H9 (cell line): ENCODE results near the gene TNPO2. TPM values are rescaled to one million over a fixed set of nuclear protein-coding genes. Genes with fewer than 3 reads are reported as not detected.

Experiments
- DNase-seq: peaks from one replicate; pipeline ENCODE4 v3.0.0-alpha.2; 2017
- H2AFZ ChIP-seq: one replicate; pipeline ENCODE4 v1.6.1; 2013; ENCODE audit warnings: mild to moderate bottlenecking, low read length, control low read depth, moderate library complexity
- H2AK5ac ChIP-seq: 2 replicates; pipeline ENCODE4 v1.6.1; 2013; ENCODE audit warnings: low read length, control low read depth, mixed read lengths; ENCODE audit not compliant: insufficient read length
- H2BK120ac ChIP-seq: one replicate; pipeline ENCODE4 v1.6.1; 2013; ENCODE audit warnings: low read depth, mild to moderate bottlenecking, low read length, control low read depth, inconsistent platforms; ENCODE audit not compliant: poor library complexity, severe bottlenecking
- H2BK12ac ChIP-seq: 2 replicates; pipeline ENCODE4 v1.6.1; 2013; ENCODE audit warnings: low read length, control low read depth, mixed read lengths, low read depth; ENCODE audit not compliant: insufficient read length
- H2BK15ac ChIP-seq: 2 replicates; pipeline ENCODE4 v1.6.1; 2013; ENCODE audit warnings: low read depth, low read length, control low read depth
- H2BK20ac ChIP-seq: one replicate; pipeline ENCODE4 v1.6.1; 2013; ENCODE audit warnings: low read depth, mild to moderate bottlenecking, low read length, control low read depth, inconsistent platforms; ENCODE audit not compliant: poor library complexity, severe bottlenecking
- H2BK5ac ChIP-seq: 2 replicates; pipeline ENCODE4 v1.6.1; 2013; ENCODE audit warnings: low read length, control low read depth, mixed read lengths; ENCODE audit not compliant: insufficient read length
- H3K14ac ChIP-seq: 2 replicates; pipeline ENCODE4 v1.6.1; 2013; ENCODE audit warnings: low read length, control low read depth; ENCODE audit not compliant: insufficient read depth
- H3K18ac ChIP-seq: 2 replicates; pipeline ENCODE4 v1.6.1; 2013; ENCODE audit warnings: low read depth, mild to moderate bottlenecking, mixed read lengths, low read length, control low read depth; ENCODE audit not compliant: insufficient read length
- H3K23ac ChIP-seq: 2 replicates; pipeline ENCODE4 v1.6.1; 2013; ENCODE audit warnings: low read length, control low read depth, mixed read lengths, low read depth; ENCODE audit not compliant: insufficient read length
- H3K23me2 ChIP-seq: 2 replicates; pipeline ENCODE4 v1.6.1; 2013; ENCODE audit warnings: low read depth, mild to moderate bottlenecking, mixed read lengths, low read length, control low read depth; ENCODE audit not compliant: insufficient read length, poor library complexity, severe bottlenecking
- H3K27ac ChIP-seq: 2 replicates; pipeline ENCODE4 v1.5.1; 2013; ENCODE audit warnings: low read length, control low read depth, mixed read lengths, low read depth; ENCODE audit not compliant: insufficient read length
- H3K27me3 ChIP-seq: 2 replicates; pipeline ENCODE4 v1.6.1; 2013; ENCODE audit warnings: low read length, control low read depth, inconsistent platforms; ENCODE audit not compliant: insufficient read depth
- H3K4ac ChIP-seq: 2 replicates; pipeline ENCODE4 v1.6.1; 2013; ENCODE audit warnings: low read depth, mild to moderate bottlenecking, control low read depth, inconsistent platforms, low read length, moderate library complexity
- H3K4me1 ChIP-seq: 2 replicates; pipeline ENCODE4 v1.6.1; 2013; ENCODE audit warnings: low read length, control low read depth, inconsistent platforms; ENCODE audit not compliant: insufficient read depth
- H3K4me2 ChIP-seq: 2 replicates; pipeline ENCODE4 v1.6.1; 2013; ENCODE audit warnings: low read length, control low read depth, mixed read lengths; ENCODE audit not compliant: insufficient read length, insufficient read depth
- H3K56ac ChIP-seq: 2 replicates; pipeline ENCODE4 v1.6.1; 2013; ENCODE audit warnings: low read depth, mild to moderate bottlenecking, mixed read lengths, low read length, control low read depth; ENCODE audit not compliant: insufficient read length
- H3K79me1 ChIP-seq: 2 replicates; pipeline ENCODE4 v1.6.1; 2013; ENCODE audit warnings: low read depth, mild to moderate bottlenecking, moderate library complexity, low read length, control low read depth, inconsistent platforms; ENCODE audit not compliant: insufficient read depth, poor library complexity, severe bottlenecking
- H3K79me2 ChIP-seq: 2 replicates; pipeline ENCODE4 v1.6.1; 2013; ENCODE audit warnings: low read length, control low read depth, inconsistent platforms; ENCODE audit not compliant: insufficient read depth
- H3K9ac ChIP-seq: 2 replicates; pipeline ENCODE4 v1.6.1; 2013; ENCODE audit warnings: low read length, control low read depth, mixed read lengths; ENCODE audit not compliant: insufficient read length; ENCODE audit errors: extremely low read depth
- H3K9me3 ChIP-seq: one replicate; pipeline ENCODE4 v1.6.1; 2013; ENCODE audit warnings: low read depth, low read length, inconsistent platforms; ENCODE audit not compliant: control insufficient read depth
- H3T11ph ChIP-seq: one replicate; pipeline ENCODE4 v1.6.1; 2013; ENCODE audit warnings: mild to moderate bottlenecking, low read length, control low read depth, inconsistent platforms
- H4K20me1 ChIP-seq: one replicate; pipeline ENCODE4 v1.6.1; 2013; ENCODE audit not compliant: control insufficient read depth, insufficient read length, insufficient read depth
- H4K5ac ChIP-seq: 2 replicates; pipeline ENCODE4 v1.6.1; 2013; ENCODE audit warnings: low read depth, mild to moderate bottlenecking, mixed read lengths, low read length, control low read depth; ENCODE audit not compliant: insufficient read length
- H4K8ac ChIP-seq: replicated peaks from 2 replicates; pipeline ENCODE4 v1.6.1; 2013; ENCODE audit warnings: low read length, control low read depth, mixed read lengths, low read depth; ENCODE audit not compliant: insufficient read length
- H4K91ac ChIP-seq: 2 replicates; pipeline ENCODE4 v1.6.1; 2013; ENCODE audit warnings: low read depth, mild to moderate bottlenecking, moderate library complexity, mixed read lengths, low read length, control low read depth; ENCODE audit not compliant: insufficient read length
- H3K27ac Mint-ChIP-seq, 3 experiments: 2 replicates in 2 of 3; 3 replicates in 1 of 3; pipeline ENCODE4 v1.8.0; 2020 to 2021; ENCODE audit warnings: mixed read lengths in 3 of 3, mild to moderate bottlenecking in 1 of 3, moderate library complexity in 1 of 3
- H3K27me3 Mint-ChIP-seq: 2 replicates; pipeline ENCODE4 v1.8.0; 2021; ENCODE audit warnings: low read depth, mild to moderate bottlenecking, moderate library complexity, mixed read lengths
- H3K36me3 Mint-ChIP-seq, 3 experiments: 2 replicates in 2 of 3; 3 replicates in 1 of 3; pipeline ENCODE4 v1.8.0; 2020 to 2021; ENCODE audit warnings: low read depth in 3 of 3, mixed read lengths in 3 of 3; ENCODE audit not compliant: insufficient read depth in 1 of 3
- H3K4me1 Mint-ChIP-seq, 2 experiments: 2 replicates each; pipeline ENCODE4 v1.8.0; 2020; ENCODE audit warnings: mixed read lengths in 2 of 2
- H3K4me3 Mint-ChIP-seq, 2 experiments: 2 replicates in 1 of 2; 3 replicates in 1 of 2; pipeline ENCODE4 v1.8.0; 2020 to 2021; ENCODE audit warnings: mild to moderate bottlenecking in 2 of 2, mixed read lengths in 2 of 2, moderate library complexity in 1 of 2
- H3K9me3 Mint-ChIP-seq, 2 experiments: 2 replicates in 1 of 2; 3 replicates in 1 of 2; pipeline ENCODE4 v1.8.0; 2020; ENCODE audit warnings: mild to moderate bottlenecking in 2 of 2, mixed read lengths in 2 of 2, moderate library complexity in 1 of 2
- WGBS: extraction: QIAGEN DNeasy Blood & Tissue Kit; methylation state at CpG from one replicate; pipeline ENCODE4 v1.1.7; 2013; ENCODE audit warnings: missing lambda C conversion rate, low lambda C conversion rate, mixed read lengths; ENCODE audit not compliant: insufficient read length; ENCODE audit errors: extremely low coverage; 5-methylcytosine and 5-hydroxymethylcytosine counted together
- long read RNA-seq: library from polyadenylated mRNA; unstranded; transcript quantifications from one replicate; pipeline ENCODE4 v2.0.0, GENCODE V29; 2020
- total RNA-seq: library from RNA; stranded (reverse); gene quantifications from 2 replicates; pipeline ENCODE4 v1.2.1, GENCODE V29; 2021
- TF ChIP-seq, protein P1 (sequence below): fragments of 200-600 bp; sonication (generic); conservative IDR thresholded peaks from 3 replicates; pipeline ENCODE4 v1.8.0; 2021; ENCODE audit warnings: antibody characterized with exemption, mild to moderate bottlenecking

TNPO2 gene
- 149 and 159 TPM in 2 replicates for total RNA-seq
- long read RNA-seq, partial matches to known transcripts, result 16 of 38 reads
- long read RNA-seq, other reads (novel, unspliced or antisense), result 21 of 38 reads

- Histone ChIP-seq H2AFZ (no peak within 1 kb of the TSS), H4K20me1 (no peaks in the 10 kb centered on the region)
- no peaks in the 10 kb centered on the region for H3K27me3 Mint-ChIP-seq
Observed at GRCh38 chr19:12723641-12724426, at the start of gene TNPO2. TNPO2 (minus strand) TSS chr19:12723932; CDS start chr19:12720977, 2,955 bp downstream.

More at GRCh38 chr19:12723641-12724426, at the start of gene TNPO2:
- Histone ChIP-seq H3K9ac (peak within 1 kb of the TSS; percentile 97), H3K56ac (peak within 1 kb of the TSS; percentile 31), H3K9me3 (no peaks in the 10 kb centered on the region), H3K18ac (peak within 1 kb of the TSS; percentile 92), H2BK5ac (no peak within 1 kb of the TSS), H3T11ph (no peak within 1 kb of the TSS), H2BK15ac (no peak within 1 kb of the TSS), H3K4me2 (peak within 1 kb of the TSS; percentile 96), H4K5ac (peak within 1 kb of the TSS; percentile 19), H3K4ac (no peak within 1 kb of the TSS; the same call in 1 of the 2 replicates), H2BK20ac (no peak within 1 kb of the TSS), H3K79me1 (peaks cover 7% of the 10 kb centered on the region), H2AK5ac (no peak within 1 kb of the TSS), H4K91ac (no peak within 1 kb of the TSS), H3K79me2 (peaks cover 26% of the 10 kb centered on the region; the same call in 1 of the 2 replicates), H3K27ac (peak within 1 kb of the TSS; percentile 30), H3K23me2 (peaks cover 22% of the 10 kb centered on the region), H3K4me1 (no peaks in the 10 kb centered on the region), H2BK12ac (no peak within 1 kb of the TSS), H4K8ac (no peak within 1 kb of the TSS), H2BK120ac (no peak within 1 kb of the TSS), H3K23ac (no peak within 1 kb of the TSS), H3K14ac (peak within 1 kb of the TSS; percentile 87), H3K27me3 (no peaks in the 10 kb centered on the region)
- DNase-seq, result peak; percentile 87
- Mint-ChIP-seq H3K27ac (peak within 1 kb of the TSS; percentile 93 to 99 (median 97)), H3K36me3 (peaks cover 19 to 37% (median 21%) of the 10 kb centered on the region in 3 experiments; a peak in 6 of 7 replicates), H3K9me3 (no peaks in the 10 kb centered on the region), H3K4me1 (peaks cover 15 to 26% of the 10 kb centered on the region in 2 experiments), H3K4me3 (peak within 1 kb of the TSS; percentile 97 to 98)
- TF ChIP-seq, protein P1, sequence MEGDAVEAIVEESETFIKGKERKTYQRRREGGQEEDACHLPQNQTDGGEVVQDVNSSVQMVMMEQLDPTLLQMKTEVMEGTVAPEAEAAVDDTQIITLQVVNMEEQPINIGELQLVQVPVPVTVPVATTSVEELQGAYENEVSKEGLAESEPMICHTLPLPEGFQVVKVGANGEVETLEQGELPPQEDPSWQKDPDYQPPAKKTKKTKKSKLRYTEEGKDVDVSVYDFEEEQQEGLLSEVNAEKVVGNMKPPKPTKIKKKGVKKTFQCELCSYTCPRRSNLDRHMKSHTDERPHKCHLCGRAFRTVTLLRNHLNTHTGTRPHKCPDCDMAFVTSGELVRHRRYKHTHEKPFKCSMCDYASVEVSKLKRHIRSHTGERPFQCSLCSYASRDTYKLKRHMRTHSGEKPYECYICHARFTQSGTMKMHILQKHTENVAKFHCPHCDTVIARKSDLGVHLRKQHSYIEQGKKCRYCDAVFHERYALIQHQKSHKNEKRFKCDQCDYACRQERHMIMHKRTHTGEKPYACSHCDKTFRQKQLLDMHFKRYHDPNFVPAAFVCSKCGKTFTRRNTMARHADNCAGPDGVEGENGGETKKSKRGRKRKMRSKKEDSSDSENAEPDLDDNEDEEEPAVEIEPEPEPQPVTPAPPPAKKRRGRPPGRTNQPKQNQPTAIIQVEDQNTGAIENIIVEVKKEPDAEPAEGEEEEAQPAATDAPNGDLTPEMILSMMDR, result no peak
- WGBS, result no CpG with 5 or more reads among the region's 28 CpGs
